ENCODE measurements around the gene PSORS1C1. TPM values are rescaled to one million over a fixed set of nuclear protein-coding genes. Genes with fewer than 3 reads are reported as not detected.

PSORS1C1 gene
- total RNA-seq, 3 donors from 2014 or later, result 2.4 to 11.1 (median 4.6) TPM

DNA sequence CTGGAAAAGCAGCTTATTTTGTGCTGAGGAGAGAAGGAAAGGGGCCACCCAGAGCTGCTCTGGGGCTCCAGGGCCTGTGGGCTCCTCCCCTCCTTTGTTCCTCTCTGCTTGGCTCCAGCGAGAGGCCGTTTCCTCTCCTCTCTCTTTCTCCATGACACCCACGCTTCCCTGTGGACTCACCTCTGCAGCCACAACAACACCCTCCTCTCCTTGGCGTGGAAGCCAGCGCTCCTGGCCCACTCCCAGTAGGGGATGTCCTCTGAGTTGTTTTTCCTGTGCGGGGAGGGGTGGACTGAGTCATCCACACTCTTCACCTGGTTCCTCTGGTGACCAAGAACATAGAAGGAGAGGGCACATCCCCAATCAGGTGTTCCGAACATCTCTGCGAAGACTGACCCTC lies 10.6 kb downstream of the PSORS1C1 start:
- Histone ChIP-seq H3K4me3 (no peak overlapping the region), H3K36me3 (ENCODE audit: low read depth) (no peaks in the 10 kb centered on the region), H3K4me1 (ENCODE audit: low read depth) (peaks cover 15% of the 10 kb centered on the region), H3K9me3 (no peaks in the 10 kb centered on the region)
- DNase-seq, result no peak
- intact Hi-C loops (cut with DNase I, micrococcal nuclease), result no loop called here
- ATAC-seq, result no peak
- TF ChIP-seq, protein P1, sequence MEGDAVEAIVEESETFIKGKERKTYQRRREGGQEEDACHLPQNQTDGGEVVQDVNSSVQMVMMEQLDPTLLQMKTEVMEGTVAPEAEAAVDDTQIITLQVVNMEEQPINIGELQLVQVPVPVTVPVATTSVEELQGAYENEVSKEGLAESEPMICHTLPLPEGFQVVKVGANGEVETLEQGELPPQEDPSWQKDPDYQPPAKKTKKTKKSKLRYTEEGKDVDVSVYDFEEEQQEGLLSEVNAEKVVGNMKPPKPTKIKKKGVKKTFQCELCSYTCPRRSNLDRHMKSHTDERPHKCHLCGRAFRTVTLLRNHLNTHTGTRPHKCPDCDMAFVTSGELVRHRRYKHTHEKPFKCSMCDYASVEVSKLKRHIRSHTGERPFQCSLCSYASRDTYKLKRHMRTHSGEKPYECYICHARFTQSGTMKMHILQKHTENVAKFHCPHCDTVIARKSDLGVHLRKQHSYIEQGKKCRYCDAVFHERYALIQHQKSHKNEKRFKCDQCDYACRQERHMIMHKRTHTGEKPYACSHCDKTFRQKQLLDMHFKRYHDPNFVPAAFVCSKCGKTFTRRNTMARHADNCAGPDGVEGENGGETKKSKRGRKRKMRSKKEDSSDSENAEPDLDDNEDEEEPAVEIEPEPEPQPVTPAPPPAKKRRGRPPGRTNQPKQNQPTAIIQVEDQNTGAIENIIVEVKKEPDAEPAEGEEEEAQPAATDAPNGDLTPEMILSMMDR (IDR thresholded peaks at IDR 0.05), result no peak

DNA sequence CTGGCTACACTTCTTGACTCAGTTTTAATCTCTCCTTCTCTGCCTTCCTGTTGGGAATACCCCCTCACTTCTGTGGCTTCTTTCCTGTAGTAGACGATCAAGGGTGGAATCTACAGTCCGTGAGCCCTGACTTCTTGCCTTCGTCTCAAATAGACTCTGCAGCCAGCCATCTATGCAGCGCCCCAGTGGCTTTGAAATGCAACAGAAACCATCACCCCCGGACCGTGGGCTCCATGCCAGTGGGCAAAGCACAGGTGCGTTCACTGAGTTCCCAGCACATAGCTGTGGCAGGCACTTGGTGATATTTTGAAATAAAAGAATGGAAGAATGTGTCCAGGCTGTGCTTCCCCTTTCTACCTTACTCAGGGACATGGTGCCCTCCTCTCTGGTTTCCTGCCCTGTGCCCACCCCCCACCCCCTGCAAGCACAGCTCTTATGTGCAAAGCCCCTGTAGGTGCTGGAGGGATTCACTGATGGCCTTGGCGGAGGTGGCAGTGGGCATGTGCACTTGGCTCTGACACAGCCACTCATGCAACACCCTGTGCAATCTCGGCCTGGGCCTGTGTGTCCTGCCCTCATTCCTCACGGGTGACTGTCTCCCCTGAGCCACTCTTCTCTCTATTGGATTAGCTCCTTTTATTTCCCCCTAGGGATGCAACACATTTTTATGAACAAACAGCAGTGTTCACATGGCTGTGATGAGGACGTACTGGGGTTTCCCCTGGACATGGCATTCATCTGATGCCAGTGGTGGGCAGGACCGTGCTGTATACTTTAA lies 11.2 kb downstream of the PSORS1C1 start:
- DNase-seq (no peak), ATAC-seq (no peak)
- Histone ChIP-seq H3K4me1 (ENCODE audit: low read depth) (peaks cover 15% of the 10 kb centered on the region), H3K9me3 (no peaks in the 10 kb centered on the region), H3K36me3 (ENCODE audit: low read depth) (no peaks in the 10 kb centered on the region), H3K4me3 (no peak overlapping the region)
- TF ChIP-seq, protein P1 (IDR thresholded peaks at IDR 0.05), result no peak
- intact Hi-C loops (cut with DNase I, micrococcal nuclease), result no loop called here

DNA sequence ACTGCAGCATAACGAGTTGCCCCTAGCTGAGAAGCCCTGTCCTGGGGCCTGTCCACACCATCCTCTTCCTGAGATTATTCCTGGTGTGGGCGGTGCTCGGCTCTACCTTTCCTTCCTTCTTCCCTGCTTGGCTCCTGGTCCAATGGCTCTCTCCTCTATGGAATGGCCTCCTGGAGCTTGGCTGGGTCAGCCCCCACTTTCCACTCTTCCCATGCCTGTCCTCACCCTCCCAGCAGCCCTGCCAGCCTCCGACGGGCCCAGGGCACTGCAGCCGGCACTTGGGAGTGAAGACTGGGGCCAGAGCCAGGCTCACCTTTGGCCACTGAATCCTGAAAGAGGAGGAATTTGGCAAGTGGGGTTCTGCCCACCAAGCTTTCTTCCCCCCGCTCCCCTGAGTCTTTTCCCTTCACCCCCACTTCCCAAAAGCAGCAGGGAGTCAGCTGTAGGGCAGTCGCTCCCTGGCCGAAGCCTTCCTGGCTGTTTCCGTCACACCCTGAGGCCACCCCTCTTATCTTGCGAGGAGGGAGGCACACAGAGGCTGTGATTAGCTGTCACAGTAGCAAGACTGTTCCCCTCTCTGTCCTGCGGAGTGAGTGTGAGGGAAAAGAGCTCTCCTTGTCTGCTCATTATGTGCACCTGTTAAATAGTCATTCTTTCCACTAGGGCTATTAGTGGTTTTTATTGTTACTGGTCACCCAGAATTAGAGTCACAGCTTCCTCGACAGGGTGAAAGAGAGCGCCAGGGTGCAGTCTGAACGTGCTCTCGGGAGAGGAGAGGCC lies 12.0 kb downstream of the PSORS1C1 start:
- TF ChIP-seq, protein P1 (IDR thresholded peaks at IDR 0.05), result no peak
- ATAC-seq (peak; percentile 60), DNase-seq (no peak)
- intact Hi-C loops (cut with DNase I, micrococcal nuclease), result no loop called here
- no peaks in the 10 kb centered on the region for H3K36me3 ChIP-seq (ENCODE audit: low read depth)
- H3K9me3 ChIP-seq, result no peaks in the 10 kb centered on the region
- H3K4me3 ChIP-seq, result no peak overlapping the region
- H3K4me1 ChIP-seq (ENCODE audit: low read depth), result peaks cover 15% of the 10 kb centered on the region

DNA sequence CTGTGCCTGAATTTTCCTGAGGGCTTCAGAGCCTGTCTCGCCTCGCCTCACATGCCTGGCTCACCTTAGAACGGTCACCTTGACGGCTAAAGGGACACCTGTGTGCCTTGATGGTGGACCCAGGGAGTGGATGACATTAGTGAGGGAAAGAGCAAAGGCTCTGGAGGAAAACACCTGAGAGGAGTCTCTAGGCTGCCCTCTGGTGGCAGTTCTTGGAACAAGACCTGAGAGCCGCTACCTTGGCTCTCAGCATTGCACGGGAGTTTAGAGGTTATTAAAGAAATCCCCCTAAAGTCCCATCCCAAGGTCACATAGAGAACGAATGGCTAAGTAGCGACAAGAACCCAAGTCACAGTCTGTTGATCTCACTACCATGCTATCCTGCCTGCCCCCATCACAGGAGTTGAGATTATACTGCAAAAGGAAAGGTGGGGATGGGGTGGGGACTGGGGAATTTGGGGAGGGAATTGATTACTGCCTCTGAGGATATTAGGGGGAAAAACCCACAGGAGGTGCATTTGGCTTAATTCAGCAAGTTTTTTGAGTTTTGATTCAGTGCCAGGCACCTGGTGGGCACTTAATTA lies 13.6 kb downstream of the PSORS1C1 start:
- intact Hi-C loops (cut with DNase I, micrococcal nuclease), result no loop called here
- peaks cover 6% of the 10 kb centered on the region for H3K4me1 ChIP-seq (ENCODE audit: low read depth)
- TF ChIP-seq, protein P1 (IDR thresholded peaks at IDR 0.05), result peak; percentile 73
- H3K9me3 ChIP-seq, result no peaks in the 10 kb centered on the region
- no peaks in the 10 kb centered on the region for H3K36me3 ChIP-seq (ENCODE audit: low read depth)
- no peak overlapping the region for H3K4me3 ChIP-seq
- DNase-seq (peak in 2 of 3 donors; percentile 78 to 92), ATAC-seq (peak; percentile 81)

DNA sequence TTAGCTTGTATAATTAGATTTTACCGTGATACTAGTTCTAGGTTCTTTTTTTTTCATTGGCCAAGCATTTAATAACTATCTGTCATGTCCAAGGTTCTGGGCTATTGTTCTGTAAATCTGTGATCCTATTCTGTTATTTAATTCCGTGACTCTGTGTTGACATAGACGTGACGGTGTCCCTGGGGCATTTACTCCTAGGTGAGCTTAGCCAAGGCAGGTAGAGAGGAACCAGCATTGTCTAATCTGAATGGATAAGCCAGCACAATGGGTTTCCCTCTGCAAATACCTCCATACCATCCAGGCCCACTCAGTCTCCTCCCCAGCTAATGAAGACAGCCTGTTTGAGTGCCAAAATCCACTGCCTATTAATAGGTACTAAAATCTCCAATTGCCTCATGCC lies 14.5 kb downstream of the PSORS1C1 start:
- Histone ChIP-seq H3K9me3 (no peaks in the 10 kb centered on the region), H3K36me3 (ENCODE audit: low read depth) (no peaks in the 10 kb centered on the region), H3K4me1 (ENCODE audit: low read depth) (peaks cover 6% of the 10 kb centered on the region), H3K4me3 (no peak overlapping the region)
- intact Hi-C loops (cut with DNase I, micrococcal nuclease), result no loop called here
- TF ChIP-seq, protein P1 (IDR thresholded peaks at IDR 0.05), result no peak
- ATAC-seq (no peak), DNase-seq (no peak)
